Thyroid gland (tissue), 4 donors: ENCODE data around the gene SGCA.

Experiments used
- CTCF ChIP-seq, 6 experiments: fragments of 200-600 bp in 3 of 6; fragments of 450-650 bp in 3 of 6; sonication (generic) in 3 of 6; IDR thresholded peaks; one replicate each; pipeline ENCODE4 v1.5.1; 2016 to 2019; ENCODE audit warnings: antibody characterized with exemption in 6 of 6, mild to moderate bottlenecking in 2 of 6, inconsistent platforms in 1 of 6, moderate library complexity in 1 of 6
- POLR2A ChIP-seq, 2 donors: fragments of 450-650 bp; IDR thresholded peaks; one replicate each; pipeline ENCODE4 v1.6.1; 2017; ENCODE audit warnings: antibody characterized with exemption in 2 of 2, mild to moderate bottlenecking in 2 of 2, moderate library complexity in 1 of 2

GRCh38 chr17:50120475-50121253 is 45.1 kb upstream of the SGCA start:
- TF ChIP-seq POLR2A (IDR thresholded peaks at IDR 0.05) (no peak), CTCF (IDR thresholded peaks at IDR 0.05) (no peak)
